Skeletal muscle cell (primary cell): Measurements from ENCODE around the gene CDH26.
"Not testable (repeated sequence)": the region's sequence is repeated elsewhere in the genome, so short reads cannot be mapped to it uniquely, and the experiment has no call there.

Experiments used
- DNase-seq: peaks from one replicate; pipeline ENCODE4 v3.0.0-alpha.2; 2010; ENCODE audit warnings: low read depth
- H3K4me3 ChIP-seq: 2 replicates; pipeline ENCODE4 v1.5.1; 2011; ENCODE audit warnings: low read depth, mild to moderate bottlenecking, control low read depth, low read length, moderate library complexity

CDH26 gene

GRCh38 chr20:59940129-59940955 is 17.9 kb upstream of the CDH26 start, which contains the start of the genes FAM217B and PPP1R3D:
Gene FAM217B (plus strand): TSS chr20:59940389. CDS start chr20:59943944, 3,555 bp downstream.
Gene PPP1R3D (minus strand): TSS chr20:59940305. CDS start chr20:59939931, 374 bp downstream.
- DNase-seq = peak; percentile 91
- H3K4me3 ChIP-seq = peak within 1 kb of the TSS; percentile 81

- H3K4me3 ChIP-seq = peak overlapping the region; percentile 81
Observed at GRCh38 chr20:59940956-59941294, 17.3 kb upstream of the CDH26 start.

GRCh38 chr20:59942245-59942644 is 16.0 kb upstream of the CDH26 start:
- DNase-seq = no peak
- no peak overlapping the region for H3K4me3 ChIP-seq

More at GRCh38 chr20:59940956-59941294, 17.3 kb upstream of the CDH26 start:
- no peak for DNase-seq

- no peak overlapping the region for H3K4me3 ChIP-seq
- no peak for DNase-seq
Observed at GRCh38 chr20:59944726-59945125, 13.5 kb upstream of the CDH26 start.

GRCh38 chr20:59945175-59945574 is 13.0 kb upstream of the CDH26 start:
- H3K4me3 ChIP-seq = no peak overlapping the region
- DNase-seq = no peak

GRCh38 chr20:59945731-59946130 is 12.5 kb upstream of the CDH26 start:
- no peak for DNase-seq

GRCh38 chr20:59947376-59947775 is 10.8 kb upstream of the CDH26 start:
- H3K4me3 ChIP-seq = no peak overlapping the region
- no peak for DNase-seq

More at GRCh38 chr20:59945731-59946130, 12.5 kb upstream of the CDH26 start:
- no peak overlapping the region for H3K4me3 ChIP-seq

GRCh38 chr20:59948212-59948611 is 10.0 kb upstream of the CDH26 start:
- no peak for DNase-seq
- no peak overlapping the region for H3K4me3 ChIP-seq

GRCh38 chr20:59948828-59949720 is 9.1 kb upstream of the CDH26 start:
- DNase-seq = peak; percentile 18
- H3K4me3 ChIP-seq = no peak overlapping the region

GRCh38 chr20:59949911-59950310 is 8.3 kb upstream of the CDH26 start:
- DNase-seq = no peak
- H3K4me3 ChIP-seq = no peak overlapping the region

GRCh38 chr20:59954718-59955117 is 3.5 kb upstream of the CDH26 start:
- no peak for DNase-seq

GRCh38 chr20:59955131-59955796 is 3.0 kb upstream of the CDH26 start:
- DNase-seq = no peak
- H3K4me3 ChIP-seq = no peak overlapping the region

More at GRCh38 chr20:59954718-59955117, 3.5 kb upstream of the CDH26 start:
- no peak overlapping the region for H3K4me3 ChIP-seq

- H3K4me3 ChIP-seq, DNase-seq: not testable (repeated sequence)
Observed at GRCh38 chr20:59957568-59957967, 655 bp upstream of the CDH26 start.

GRCh38 chr20:59958626-59959025 is 403 bp downstream of the CDH26 start:
- no peak for DNase-seq
- no peak overlapping the region for H3K4me3 ChIP-seq

- no peak for DNase-seq
- no peak overlapping the region for H3K4me3 ChIP-seq
Observed at GRCh38 chr20:59961423-59961822, 3.2 kb downstream of the CDH26 start.

GRCh38 chr20:59962155-59962554 is 3.9 kb downstream of the CDH26 start:
- no peak for DNase-seq
- H3K4me3 ChIP-seq = no peak overlapping the region

- H3K4me3 ChIP-seq = no peak overlapping the region
- DNase-seq = no peak
Observed at GRCh38 chr20:59966428-59966827, 8.2 kb downstream of the CDH26 start.

GRCh38 chr20:59971428-59971827 is 13.2 kb downstream of the CDH26 start:
- DNase-seq = no peak
- no peak overlapping the region for H3K4me3 ChIP-seq

GRCh38 chr20:59972037-59972801 is 14.0 kb downstream of the CDH26 start:
- DNase-seq = no peak
- no peak overlapping the region for H3K4me3 ChIP-seq
